ENCODE results near the gene MTPN. TPM values are rescaled to one million over a fixed set of nuclear protein-coding genes. Genes with fewer than 3 reads are reported as not detected.

MTPN gene
- total RNA-seq, 1 donor from 2014 or later: 170 TPM

DNA sequence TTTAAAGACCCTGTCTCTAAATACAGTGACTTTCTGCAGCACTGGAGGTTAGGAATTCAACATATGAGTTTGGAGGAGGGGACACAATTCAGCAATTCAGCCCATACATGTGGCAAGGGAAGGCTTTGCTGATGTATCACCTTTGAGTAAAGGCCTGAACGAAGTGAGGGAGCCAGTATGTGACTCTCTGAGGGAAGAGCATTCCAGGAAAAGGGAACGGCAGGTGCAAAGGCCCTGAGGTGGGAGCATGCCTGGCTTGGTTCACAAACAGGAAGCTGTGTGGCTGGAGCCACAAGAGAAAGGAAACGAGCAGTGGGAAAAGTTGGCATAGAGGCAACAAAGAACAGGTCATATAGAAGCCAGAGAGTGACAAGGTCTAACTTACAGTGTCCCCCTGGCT lies 72.9 kb downstream of the MTPN start:
- H3K27ac ChIP-seq: no peak overlapping the region
- H3K36me3 ChIP-seq: no peaks in the 10 kb centered on the region
- H3K4me1 ChIP-seq: peaks cover 9% of the 10 kb centered on the region
- peaks cover 4% of the 10 kb centered on the region for H3K4me1 Mint-ChIP-seq
- H3K27me3 ChIP-seq: no peaks in the 10 kb centered on the region
- H3K9ac ChIP-seq: no peak overlapping the region
- H3K36me3 Mint-ChIP-seq: no peaks in the 10 kb centered on the region
- H3K9me3 ChIP-seq (ENCODE audit: low read depth): no peaks in the 10 kb centered on the region
- no peak for DNase-seq (ENCODE audit: low spot score)
- no peak overlapping the region for H3K27ac Mint-ChIP-seq
- no peak overlapping the region for H3K4me3 Mint-ChIP-seq
- no peak overlapping the region for H3K4me2 ChIP-seq
- TF ChIP-seq EZH2 (IDR thresholded peaks at IDR 0.05): no peak
- no peaks in the 10 kb centered on the region for H3K79me2 ChIP-seq (ENCODE audit: low read depth)
- no peaks in the 10 kb centered on the region for H3K9me3 Mint-ChIP-seq
- H4K20me1 ChIP-seq (ENCODE audit: low read depth): no peaks in the 10 kb centered on the region
- peaks cover 2% of the 10 kb centered on the region for H3K27me3 Mint-ChIP-seq (ENCODE audit: insufficient read depth, low read depth)
- H3K4me3 ChIP-seq: no peak overlapping the region
- H3F3A ChIP-seq (ENCODE audit: low read depth): no peaks in the 10 kb centered on the region
- H2AFZ ChIP-seq (replicated peaks): no peak overlapping the region

DNA sequence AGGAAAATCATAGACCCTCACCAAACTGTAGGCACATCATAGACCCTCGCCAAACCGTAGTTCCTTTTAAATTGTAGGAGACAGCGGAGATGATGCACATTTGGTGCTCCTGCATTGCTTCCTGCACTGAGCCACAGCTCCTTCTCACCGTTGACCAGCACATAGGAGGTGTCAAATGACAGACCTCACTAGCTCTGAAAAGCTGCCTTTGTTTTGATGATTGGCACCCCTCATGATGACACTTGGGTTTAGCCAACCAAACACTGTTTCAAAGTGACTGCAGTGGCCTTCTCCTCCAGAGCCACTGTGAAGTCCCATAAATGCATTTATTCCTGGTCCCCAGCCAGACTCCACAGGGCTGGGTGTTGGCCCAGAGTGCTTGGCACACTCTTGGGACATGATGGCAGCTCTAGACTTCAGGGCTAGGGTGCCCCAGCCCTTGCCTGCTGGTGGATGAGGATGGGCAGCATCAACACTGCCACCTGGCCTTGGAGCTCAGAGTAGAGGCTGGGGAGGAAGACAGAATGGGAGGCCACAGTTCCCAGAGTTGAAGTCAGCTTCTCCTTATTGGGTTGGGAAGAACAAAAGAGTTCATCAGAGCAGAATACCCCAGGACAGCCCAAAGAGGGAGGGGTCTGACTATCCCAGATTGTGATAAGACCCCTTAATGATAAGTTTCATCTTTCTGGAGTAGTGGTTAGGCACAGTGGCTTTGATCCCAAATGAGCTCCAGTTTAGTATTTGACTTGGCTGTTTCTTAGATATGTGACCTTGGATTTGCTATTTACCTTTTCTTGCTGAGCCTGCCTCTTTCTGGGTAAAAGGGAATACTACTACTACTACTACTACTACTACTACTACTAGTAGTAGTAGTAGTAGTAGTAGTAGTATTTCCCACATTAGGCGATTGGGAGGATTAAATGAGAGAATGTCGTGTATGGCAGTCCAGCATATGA lies 75.3 kb downstream of the MTPN start:
- Histone ChIP-seq H2AFZ (replicated peaks) (peak overlapping the region; percentile 65), H3F3A (ENCODE audit: low read depth) (no peaks in the 10 kb centered on the region), H3K27ac (no peak overlapping the region), H3K4me2 (no peak overlapping the region), H3K36me3 (no peaks in the 10 kb centered on the region), H3K4me3 (no peak overlapping the region), H3K9me3 (ENCODE audit: low read depth) (no peaks in the 10 kb centered on the region), H4K20me1 (ENCODE audit: low read depth) (no peaks in the 10 kb centered on the region), H3K27me3 (no peaks in the 10 kb centered on the region), H3K4me1 (peaks cover 9% of the 10 kb centered on the region), H3K79me2 (ENCODE audit: low read depth) (no peaks in the 10 kb centered on the region), H3K9ac (no peak overlapping the region)
- no peak for TF ChIP-seq EZH2phosphoT487 (IDR thresholded peaks at IDR 0.05)
- no peak for TF ChIP-seq EZH2 (IDR thresholded peaks at IDR 0.05)
- TF ChIP-seq, protein P1, sequence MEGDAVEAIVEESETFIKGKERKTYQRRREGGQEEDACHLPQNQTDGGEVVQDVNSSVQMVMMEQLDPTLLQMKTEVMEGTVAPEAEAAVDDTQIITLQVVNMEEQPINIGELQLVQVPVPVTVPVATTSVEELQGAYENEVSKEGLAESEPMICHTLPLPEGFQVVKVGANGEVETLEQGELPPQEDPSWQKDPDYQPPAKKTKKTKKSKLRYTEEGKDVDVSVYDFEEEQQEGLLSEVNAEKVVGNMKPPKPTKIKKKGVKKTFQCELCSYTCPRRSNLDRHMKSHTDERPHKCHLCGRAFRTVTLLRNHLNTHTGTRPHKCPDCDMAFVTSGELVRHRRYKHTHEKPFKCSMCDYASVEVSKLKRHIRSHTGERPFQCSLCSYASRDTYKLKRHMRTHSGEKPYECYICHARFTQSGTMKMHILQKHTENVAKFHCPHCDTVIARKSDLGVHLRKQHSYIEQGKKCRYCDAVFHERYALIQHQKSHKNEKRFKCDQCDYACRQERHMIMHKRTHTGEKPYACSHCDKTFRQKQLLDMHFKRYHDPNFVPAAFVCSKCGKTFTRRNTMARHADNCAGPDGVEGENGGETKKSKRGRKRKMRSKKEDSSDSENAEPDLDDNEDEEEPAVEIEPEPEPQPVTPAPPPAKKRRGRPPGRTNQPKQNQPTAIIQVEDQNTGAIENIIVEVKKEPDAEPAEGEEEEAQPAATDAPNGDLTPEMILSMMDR (IDR thresholded peaks at IDR 0.05): no peak
- peak; percentile 36 for DNase-seq (ENCODE audit: low spot score)
- Mint-ChIP-seq H3K4me1 (peaks cover 4% of the 10 kb centered on the region), H3K4me3 (no peak overlapping the region), H3K36me3 (no peaks in the 10 kb centered on the region), H3K27me3 (ENCODE audit: insufficient read depth, low read depth) (peaks cover 2% of the 10 kb centered on the region), H3K27ac (no peak overlapping the region), H3K9me3 (no peaks in the 10 kb centered on the region)

DNA sequence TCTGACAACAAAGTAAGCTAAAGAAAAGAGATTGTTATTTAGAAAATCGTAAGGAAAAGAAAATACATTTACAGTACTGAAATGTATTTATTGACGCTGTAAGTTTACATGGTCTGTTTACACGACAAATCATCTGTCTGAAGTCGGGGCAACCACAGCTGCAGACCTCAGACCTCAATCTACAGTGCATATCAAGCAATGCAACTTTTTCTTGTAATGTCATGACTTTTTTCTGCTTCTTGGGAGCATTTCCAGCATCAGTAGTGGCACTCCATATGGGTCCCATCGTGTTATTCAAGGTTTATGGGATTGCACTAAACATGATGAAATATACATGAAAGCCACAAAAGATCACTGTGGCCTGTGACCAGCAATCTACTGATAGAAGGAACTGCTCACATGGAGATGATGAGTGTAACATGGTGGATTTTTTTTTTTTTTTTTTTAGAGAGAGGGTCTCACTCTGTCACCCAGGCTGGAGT lies 77.1 kb downstream of the MTPN start:
- H4K20me1 ChIP-seq (ENCODE audit: low read depth): no peaks in the 10 kb centered on the region
- H3K9me3 ChIP-seq (ENCODE audit: low read depth): no peaks in the 10 kb centered on the region
- TF ChIP-seq EZH2 (IDR thresholded peaks at IDR 0.05): no peak
- TF ChIP-seq, protein P1 (IDR thresholded peaks at IDR 0.05): no peak
- TF ChIP-seq EZH2phosphoT487 (IDR thresholded peaks at IDR 0.05): no peak
- Mint-ChIP-seq H3K4me3 (no peak overlapping the region), H3K9me3 (no peaks in the 10 kb centered on the region), H3K4me1 (no peaks in the 10 kb centered on the region), H3K27ac (no peak overlapping the region), H3K36me3 (no peaks in the 10 kb centered on the region), H3K27me3 (ENCODE audit: insufficient read depth, low read depth) (peaks cover 2% of the 10 kb centered on the region)
- H3K36me3 ChIP-seq: no peaks in the 10 kb centered on the region
- H3K79me2 ChIP-seq (ENCODE audit: low read depth): no peaks in the 10 kb centered on the region
- no peak overlapping the region for H3K4me2 ChIP-seq
- no peaks in the 10 kb centered on the region for H3F3A ChIP-seq (ENCODE audit: low read depth)
- H3K4me3 ChIP-seq: no peak overlapping the region
- no peak overlapping the region for H3K9ac ChIP-seq
- H3K27ac ChIP-seq: no peak overlapping the region
- no peaks in the 10 kb centered on the region for H3K27me3 ChIP-seq
- H2AFZ ChIP-seq (replicated peaks): no peak overlapping the region
- H3K4me1 ChIP-seq: peaks cover 9% of the 10 kb centered on the region
- no peak for DNase-seq (ENCODE audit: low spot score)

Data from neural progenitor cell (in vitro differentiated cells).